RWPE1 (cell line): ENCODE results near the gene TRPM2.
A peak's percentile ranks its signal among the peaks of the same experiment; 100 is the strongest.

Experiments used
- CTCF ChIA-PET: fragments of 350-600 bp; sonication (Branson Sonifier 250); formaldehyde crosslinking; extraction: SDS; loops from one replicate; lab custom pipeline; 2021; lab: Yijun Ruan, JAX
- POLR2A ChIA-PET: fragments of 400-600 bp; formaldehyde crosslinking; extraction: SDS; loops from one replicate; lab custom pipeline; 2020; ENCODE audit warnings: antibody characterized with exemption; ENCODE audit not compliant: low non-redundant PET; lab: Yijun Ruan, JAX
- DNase-seq: peaks from one replicate; pipeline ENCODE4 v3.0.0; 2012; ENCODE audit warnings: low spot score
- H3K27ac ChIP-seq: fragments of 450-650 bp; 2 replicates; pipeline ENCODE4 v1.5.1; 2017
- TF ChIP-seq, protein P1 (sequence below): fragments of 450-650 bp; conservative IDR thresholded peaks from 2 replicates; pipeline ENCODE4 v1.5.1; 2017; ENCODE audit warnings: low read depth, mild to moderate bottlenecking

Gene TRPM2

DNA sequence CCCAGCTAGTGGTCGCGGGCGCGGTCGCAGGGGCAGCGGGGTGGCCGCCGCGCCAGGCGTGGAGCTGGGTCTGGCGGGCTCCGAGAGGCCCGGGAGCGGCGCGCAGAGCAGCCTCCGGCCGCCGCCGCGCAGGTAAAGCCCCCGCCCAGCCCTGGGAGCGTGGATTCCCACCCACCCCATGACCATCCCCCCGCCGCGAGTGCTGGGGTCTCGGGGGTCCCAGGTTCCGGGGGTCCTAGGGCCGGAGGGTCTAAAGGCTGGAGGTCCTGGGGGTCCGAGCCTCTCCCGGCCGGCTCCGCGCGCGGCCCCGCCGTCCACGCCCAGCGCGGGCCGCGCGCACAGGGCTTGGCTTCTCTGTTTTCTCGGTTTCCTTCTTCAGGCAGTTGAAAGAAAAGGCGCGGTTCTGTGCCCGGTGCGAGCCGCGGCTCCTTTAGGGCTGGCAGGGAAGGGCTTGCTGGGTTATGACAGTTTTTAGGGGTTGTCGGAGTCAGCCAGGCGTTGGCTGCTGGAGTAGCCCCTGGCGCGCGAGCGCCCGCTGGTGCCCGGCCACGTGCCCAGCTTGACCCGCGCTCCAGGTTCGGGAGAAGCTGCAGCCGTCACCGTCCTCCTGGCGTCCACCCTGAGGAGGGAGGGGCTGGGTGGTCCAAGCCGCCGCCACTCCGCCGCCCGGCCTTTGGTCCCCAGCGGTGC lies 102.2 kb downstream of the TRPM2 start:
- ChIA-PET CTCF (interaction anchor here (0.6 to 1.1 kb wide), 6 partner anchors 78 to 479 kb away, joined by 3 to 4 read pairs (median 3); no protein-coding TSS in a partner anchor), POLR2A (no interaction called here)
- TF ChIP-seq, protein P1, sequence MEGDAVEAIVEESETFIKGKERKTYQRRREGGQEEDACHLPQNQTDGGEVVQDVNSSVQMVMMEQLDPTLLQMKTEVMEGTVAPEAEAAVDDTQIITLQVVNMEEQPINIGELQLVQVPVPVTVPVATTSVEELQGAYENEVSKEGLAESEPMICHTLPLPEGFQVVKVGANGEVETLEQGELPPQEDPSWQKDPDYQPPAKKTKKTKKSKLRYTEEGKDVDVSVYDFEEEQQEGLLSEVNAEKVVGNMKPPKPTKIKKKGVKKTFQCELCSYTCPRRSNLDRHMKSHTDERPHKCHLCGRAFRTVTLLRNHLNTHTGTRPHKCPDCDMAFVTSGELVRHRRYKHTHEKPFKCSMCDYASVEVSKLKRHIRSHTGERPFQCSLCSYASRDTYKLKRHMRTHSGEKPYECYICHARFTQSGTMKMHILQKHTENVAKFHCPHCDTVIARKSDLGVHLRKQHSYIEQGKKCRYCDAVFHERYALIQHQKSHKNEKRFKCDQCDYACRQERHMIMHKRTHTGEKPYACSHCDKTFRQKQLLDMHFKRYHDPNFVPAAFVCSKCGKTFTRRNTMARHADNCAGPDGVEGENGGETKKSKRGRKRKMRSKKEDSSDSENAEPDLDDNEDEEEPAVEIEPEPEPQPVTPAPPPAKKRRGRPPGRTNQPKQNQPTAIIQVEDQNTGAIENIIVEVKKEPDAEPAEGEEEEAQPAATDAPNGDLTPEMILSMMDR: peak; percentile 61
- H3K27ac ChIP-seq: peak overlapping the region; percentile 8; the same call in 1 of the 2 replicates
- DNase-seq: peak; percentile 45

DNA sequence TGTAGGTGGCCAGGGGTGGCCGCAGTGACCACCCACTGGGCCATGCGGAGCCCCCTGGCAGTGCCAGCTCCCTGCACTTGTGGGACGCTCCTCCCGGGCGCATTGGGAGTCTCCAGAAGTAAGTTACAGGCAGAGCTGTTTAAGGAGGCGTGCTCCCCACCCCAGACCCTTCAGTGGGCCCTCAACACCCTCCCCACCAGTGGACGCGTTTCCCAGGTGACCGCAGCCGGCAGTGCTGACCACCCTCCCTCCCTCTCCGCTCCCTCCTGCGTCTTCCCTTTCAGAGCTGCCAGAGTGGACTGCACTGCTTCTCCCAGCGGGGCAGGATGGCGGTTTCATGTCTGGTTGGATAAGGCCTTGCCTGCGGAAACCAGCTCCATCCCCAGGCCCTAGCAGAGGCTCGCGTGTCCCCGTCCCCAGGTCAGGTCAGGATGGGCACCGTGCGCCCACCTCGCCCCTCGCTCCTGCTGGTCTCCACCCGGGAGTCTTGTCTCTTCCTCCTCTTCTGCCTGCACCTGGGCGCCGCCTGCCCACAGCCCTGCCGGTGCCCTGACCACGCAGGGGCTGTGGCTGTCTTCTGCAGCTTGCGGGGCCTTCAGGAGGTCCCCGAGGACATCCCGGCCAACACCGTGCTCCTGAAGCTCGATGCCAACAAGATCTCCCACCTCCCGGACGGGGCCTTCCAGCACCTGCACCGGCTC lies 102.9 kb downstream of the TRPM2 start:
- CTCF ChIA-PET: interaction anchor here (0.6 to 0.8 kb wide), 4 partner anchors 39 to 479 kb away, joined by 3 to 4 read pairs (median 3); no protein-coding TSS in a partner anchor
- TF ChIP-seq, protein P1: 0 out of 2 replicates have a peak, but pooled peaks have one; percentile 21
- POLR2A ChIA-PET: no interaction called here
- peak overlapping the region; percentile 8; the same call in 1 of the 2 replicates for H3K27ac ChIP-seq
- DNase-seq: no peak

DNA sequence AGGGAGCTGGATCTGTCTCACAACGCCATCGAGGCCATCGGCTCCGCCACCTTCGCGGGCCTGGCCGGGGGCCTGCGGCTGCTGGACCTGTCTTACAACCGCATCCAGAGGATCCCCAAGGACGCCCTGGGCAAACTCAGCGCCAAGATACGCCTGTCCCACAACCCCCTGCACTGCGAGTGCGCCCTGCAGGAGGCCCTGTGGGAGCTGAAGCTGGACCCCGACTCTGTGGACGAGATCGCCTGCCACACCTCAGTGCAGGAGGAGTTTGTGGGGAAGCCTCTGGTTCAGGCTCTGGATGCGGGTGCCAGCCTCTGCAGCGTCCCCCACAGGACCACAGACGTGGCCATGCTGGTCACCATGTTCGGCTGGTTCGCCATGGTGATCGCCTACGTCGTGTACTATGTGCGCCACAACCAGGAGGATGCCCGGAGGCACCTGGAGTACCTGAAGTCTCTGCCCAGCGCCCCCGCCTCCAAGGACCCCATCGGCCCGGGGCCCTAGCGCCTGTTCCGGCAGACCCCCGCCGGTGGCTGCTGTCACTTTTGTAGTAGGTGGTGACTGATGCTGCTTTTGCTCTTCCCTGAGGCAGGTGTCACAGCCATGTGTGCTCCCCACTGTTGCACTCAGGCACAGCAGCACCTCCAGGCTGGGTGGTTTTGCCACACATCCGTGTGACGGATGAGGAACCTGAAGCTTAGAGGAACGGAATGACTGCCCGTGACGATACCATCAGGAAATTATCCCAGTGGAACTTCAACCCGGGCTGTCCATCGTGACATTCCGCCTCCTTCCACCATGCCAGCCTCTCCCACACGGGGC lies 103.7 kb downstream of the TRPM2 start:
- H3K27ac ChIP-seq: no peak overlapping the region
- ChIA-PET CTCF (interaction anchor here (0.6 kb wide), 1 partner anchor 38 kb away, joined by 3 read pairs; no protein-coding TSS in a partner anchor), POLR2A (no interaction called here)
- no peak for DNase-seq
- TF ChIP-seq, protein P1: no peak

DNA sequence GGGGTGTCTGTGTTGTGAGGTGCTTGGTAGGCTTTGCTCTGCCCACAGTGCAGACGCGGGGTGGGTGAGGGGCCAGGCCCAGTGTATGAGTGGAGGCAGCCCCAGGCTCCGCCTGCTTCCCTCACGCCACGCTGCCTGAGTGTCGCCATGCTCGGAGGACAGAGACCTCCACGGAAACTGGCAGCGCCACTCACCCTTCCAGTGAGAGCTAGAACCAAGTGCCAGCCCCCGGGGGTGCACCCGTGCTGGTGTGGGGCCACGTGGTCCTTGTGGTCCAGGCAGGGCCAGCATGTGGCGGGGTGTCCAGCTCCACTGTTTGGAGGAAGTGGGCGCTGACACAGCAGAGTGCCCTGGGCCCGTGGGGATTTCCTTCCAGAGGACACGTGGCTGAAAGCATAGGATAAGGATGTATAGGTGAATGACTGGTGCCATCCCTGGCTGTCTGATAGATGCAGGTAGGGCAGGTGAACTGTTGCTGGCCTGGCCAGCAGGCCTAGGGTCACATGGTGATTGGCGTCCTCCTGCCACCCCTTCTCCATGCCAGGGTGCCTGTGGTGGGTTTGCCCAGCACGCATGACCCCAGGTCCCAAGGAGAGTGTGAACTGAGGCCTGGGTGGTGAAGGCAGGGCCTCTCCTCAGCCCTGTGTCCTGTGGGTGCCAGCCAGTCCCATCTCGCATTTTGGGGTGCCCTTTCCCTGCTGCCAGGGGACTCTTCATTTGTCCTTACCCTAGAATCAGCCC lies 105.7 kb downstream of the TRPM2 start:
- no peak overlapping the region for H3K27ac ChIP-seq
- TF ChIP-seq, protein P1: no peak
- CTCF ChIA-PET: no interaction called here
- no peak for DNase-seq
- POLR2A ChIA-PET: no interaction called here

DNA sequence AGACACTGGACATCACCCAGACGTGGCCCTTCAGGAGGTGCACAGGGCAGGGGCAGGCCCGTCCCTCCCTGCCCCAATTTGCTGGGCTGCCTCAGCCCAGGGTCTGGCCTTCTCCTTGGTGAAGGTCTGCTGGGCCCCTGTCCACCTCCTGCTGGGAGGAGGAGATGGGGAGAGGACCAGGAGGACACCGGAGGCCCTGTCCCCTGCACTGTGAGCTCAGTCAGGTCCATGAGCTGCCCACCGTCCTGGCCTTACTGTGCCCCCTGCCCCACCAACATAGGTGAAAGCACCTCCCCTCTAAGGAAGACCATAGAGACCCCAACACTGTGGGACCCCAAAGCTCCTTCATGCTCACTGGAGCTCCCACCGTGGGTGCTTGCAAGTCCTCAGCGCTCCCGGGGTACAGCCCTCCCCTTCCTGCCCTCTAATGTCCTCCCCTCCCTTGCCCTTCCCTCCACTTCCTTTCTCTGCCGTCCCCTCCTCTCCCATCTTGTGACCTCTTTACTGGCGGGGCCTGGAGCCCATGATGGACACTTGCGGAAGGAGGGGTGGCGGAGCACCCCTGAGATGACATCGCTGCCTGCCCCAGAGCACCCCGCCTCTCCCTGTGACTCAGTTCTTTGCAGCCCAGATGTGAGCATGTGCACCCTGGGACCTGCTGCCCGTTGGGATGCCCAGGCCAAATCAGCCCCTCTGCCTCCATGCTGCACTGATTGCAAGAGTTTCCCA lies 106.5 kb downstream of the TRPM2 start:
- no peak overlapping the region for H3K27ac ChIP-seq
- TF ChIP-seq, protein P1: no peak
- DNase-seq: no peak
- ChIA-PET CTCF (no interaction called here), POLR2A (no interaction called here)
